Keratinocyte (primary cell): ENCODE results near the gene PAX8.

Experiments
- EZH2 ChIP-seq: IDR thresholded peaks from one replicate; pipeline ENCODE4 v1.6.1; 2012; ENCODE audit warnings: inconsistent platforms, mild to moderate bottlenecking, low read length, moderate library complexity
- TF ChIP-seq, protein P1 (sequence below), 3 experiments: IDR thresholded peaks in 1 of 3; conservative IDR thresholded peaks in 1 of 3; optimal IDR thresholded peaks in 1 of 3; 2 replicates in 2 of 3; 3 replicates in 1 of 3; pipeline versions ENCODE3 to v1.5.1; 2011; ENCODE audit warnings: low read length in 3 of 3, mild to moderate bottlenecking in 3 of 3, moderate library complexity in 2 of 3, control low read depth in 1 of 3, inconsistent platforms in 1 of 3; ENCODE audit not compliant: insufficient read depth in 2 of 3; ENCODE audit errors: extremely low read depth in 1 of 3

DNA sequence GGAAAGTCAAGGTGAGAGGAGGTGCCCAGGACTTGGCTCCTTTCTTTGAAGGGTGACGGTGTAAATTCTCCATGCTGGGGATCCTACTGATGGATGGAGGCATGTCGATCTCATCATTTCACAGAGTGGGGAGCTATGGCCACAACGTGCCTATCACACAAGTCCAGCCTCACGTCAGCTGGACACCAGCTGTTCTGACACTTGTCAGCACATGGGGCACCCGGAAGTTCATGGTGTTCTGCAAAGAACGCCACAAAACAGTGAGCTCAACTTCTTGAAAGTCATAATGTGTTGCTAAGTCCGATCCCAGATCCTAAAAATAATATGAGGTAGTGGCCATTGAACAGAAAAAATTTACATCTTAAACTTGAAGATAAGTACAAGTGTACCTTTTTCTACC, 12.3 kb downstream of the PAX8 start:
- TF ChIP-seq, protein P1, sequence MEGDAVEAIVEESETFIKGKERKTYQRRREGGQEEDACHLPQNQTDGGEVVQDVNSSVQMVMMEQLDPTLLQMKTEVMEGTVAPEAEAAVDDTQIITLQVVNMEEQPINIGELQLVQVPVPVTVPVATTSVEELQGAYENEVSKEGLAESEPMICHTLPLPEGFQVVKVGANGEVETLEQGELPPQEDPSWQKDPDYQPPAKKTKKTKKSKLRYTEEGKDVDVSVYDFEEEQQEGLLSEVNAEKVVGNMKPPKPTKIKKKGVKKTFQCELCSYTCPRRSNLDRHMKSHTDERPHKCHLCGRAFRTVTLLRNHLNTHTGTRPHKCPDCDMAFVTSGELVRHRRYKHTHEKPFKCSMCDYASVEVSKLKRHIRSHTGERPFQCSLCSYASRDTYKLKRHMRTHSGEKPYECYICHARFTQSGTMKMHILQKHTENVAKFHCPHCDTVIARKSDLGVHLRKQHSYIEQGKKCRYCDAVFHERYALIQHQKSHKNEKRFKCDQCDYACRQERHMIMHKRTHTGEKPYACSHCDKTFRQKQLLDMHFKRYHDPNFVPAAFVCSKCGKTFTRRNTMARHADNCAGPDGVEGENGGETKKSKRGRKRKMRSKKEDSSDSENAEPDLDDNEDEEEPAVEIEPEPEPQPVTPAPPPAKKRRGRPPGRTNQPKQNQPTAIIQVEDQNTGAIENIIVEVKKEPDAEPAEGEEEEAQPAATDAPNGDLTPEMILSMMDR (optimal IDR thresholded peaks at IDR 0.05 in 1 of 3, IDR thresholded peaks at IDR 0.05 in 1 of 3, conservative IDR thresholded peaks at IDR 0.05 in 1 of 3; ENCODE audit: extremely low read depth in 1 of 3, insufficient read depth in 2 of 3, low read length in 3 of 3): no peak
- TF ChIP-seq EZH2: no peak
